MM.1S (cell line): ENCODE results near the gene EMX1.

ENCODE experiments used
- DNase-seq: peaks from one replicate; pipeline ENCODE4 v3.0.0-alpha.2; 2015
- H2AFZ ChIP-seq: fragments of 300-600 bp; sonication (generic); 2 replicates; pipeline ENCODE4 v1.6.0; 2016; ENCODE audit warnings: antibody characterized with exemption, low read length
- H3F3A ChIP-seq: fragments of 300-600 bp; sonication (generic); 2 replicates; pipeline ENCODE4 v1.6.1; 2016; ENCODE audit warnings: mild to moderate bottlenecking, antibody characterized with exemption, low read length, moderate library complexity, mixed read lengths; ENCODE audit not compliant: insufficient read depth
- H3K27ac ChIP-seq: fragments of 300-600 bp; sonication (generic); 2 replicates; pipeline ENCODE4 v1.5.1; 2016; ENCODE audit warnings: mild to moderate bottlenecking, low read length
- H3K27me3 ChIP-seq: fragments of 300-600 bp; sonication (generic); replicated peaks from 2 replicates; pipeline ENCODE4 v1.6.0; 2016; ENCODE audit warnings: low read length; ENCODE audit not compliant: insufficient read depth
- H3K36me3 ChIP-seq: fragments of 300-600 bp; sonication (generic); replicated peaks from 2 replicates; pipeline ENCODE4 v1.6.1; 2016; ENCODE audit warnings: mild to moderate bottlenecking, low read length, mixed read lengths; ENCODE audit not compliant: insufficient read depth
- H3K4me1 ChIP-seq: fragments of 300-600 bp; sonication (generic); 2 replicates; pipeline ENCODE4 v1.6.1; 2016; ENCODE audit warnings: low read length, mixed read lengths
- H3K4me2 ChIP-seq: fragments of 300-600 bp; sonication (generic); 2 replicates; pipeline ENCODE4 v1.6.0; 2016; ENCODE audit warnings: low read depth, low read length
- H3K4me3 ChIP-seq: fragments of 300-600 bp; sonication (generic); 2 replicates; pipeline ENCODE4 v1.5.1; 2016; ENCODE audit warnings: low read length, mixed read lengths
- H3K79me2 ChIP-seq: fragments of 300-600 bp; sonication (generic); 2 replicates; pipeline ENCODE4 v1.6.1; 2016; ENCODE audit warnings: mixed run types, low read length, mixed read lengths
- H3K9ac ChIP-seq: fragments of 300-600 bp; sonication (generic); 2 replicates; pipeline ENCODE4 v1.6.1; 2016; ENCODE audit warnings: low read length, mixed read lengths
- H3K9me2 ChIP-seq: fragments of 300-600 bp; sonication (generic); replicated peaks from 2 replicates; pipeline ENCODE4 v1.6.1; 2016; ENCODE audit warnings: mild to moderate bottlenecking, low read length, mixed read lengths; ENCODE audit not compliant: insufficient read depth
- H3K9me3 ChIP-seq: fragments of 300-600 bp; sonication (generic); replicated peaks from 2 replicates; pipeline ENCODE4 v1.6.1; 2016; ENCODE audit warnings: mild to moderate bottlenecking, low read length, mixed read lengths; ENCODE audit not compliant: insufficient read depth
- H4K20me1 ChIP-seq: fragments of 300-600 bp; sonication (generic); 2 replicates; pipeline ENCODE4 v1.6.1; 2016; ENCODE audit warnings: mild to moderate bottlenecking, low read length, moderate library complexity, mixed read lengths; ENCODE audit not compliant: insufficient read depth
- CTCF ChIP-seq: fragments of 300-600 bp; sonication (generic); IDR thresholded peaks from 2 replicates; pipeline ENCODE4 v1.5.1; 2016; ENCODE audit warnings: antibody characterized with exemption, low read length, mixed read lengths
- EZH2 ChIP-seq: fragments of 300-600 bp; sonication (generic); optimal IDR thresholded peaks from 2 replicates; pipeline ENCODE3; 2017; ENCODE audit warnings: low read depth, mild to moderate bottlenecking, antibody characterized with exemption, low read length, mixed read lengths
- EZH2phosphoT487 ChIP-seq: fragments of 300-600 bp; sonication (generic); IDR thresholded peaks from 2 replicates; pipeline ENCODE4 v1.6.1; 2018; ENCODE audit warnings: antibody characterized with exemption, low read length

Gene EMX1

DNA sequence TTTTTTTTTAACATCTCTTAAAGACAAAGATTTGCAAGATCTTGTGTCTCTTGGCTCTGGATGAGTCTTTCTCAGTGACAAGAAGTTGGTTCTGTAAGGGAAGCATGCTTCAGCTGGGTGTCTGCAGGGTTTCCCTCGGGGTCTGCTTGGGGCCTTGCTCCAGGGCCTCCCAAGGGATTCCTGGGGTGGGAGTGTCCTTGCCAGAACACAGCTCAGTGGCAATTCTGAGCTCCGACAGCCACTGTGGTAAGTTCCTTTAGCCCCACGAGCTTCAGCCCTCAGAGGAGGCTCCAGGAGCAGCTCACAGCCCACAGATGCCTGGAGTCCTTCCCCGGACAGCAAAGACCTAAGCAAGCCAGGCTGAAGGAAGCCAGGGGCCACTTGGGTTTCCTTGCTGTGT is 52.4 kb downstream of the EMX1 start:
- Histone ChIP-seq H3K79me2 (no peaks in the 10 kb centered on the region), H3K27ac (no peak overlapping the region), H3K9ac (no peak overlapping the region), H2AFZ (no peak overlapping the region), H3K4me2 (no peak overlapping the region), H3K4me1 (no peaks in the 10 kb centered on the region), H3K36me3 (no peaks in the 10 kb centered on the region), H4K20me1 (no peaks in the 10 kb centered on the region), H3K9me3 (no peaks in the 10 kb centered on the region), H3F3A (no peaks in the 10 kb centered on the region), H3K4me3 (no peak overlapping the region), H3K27me3 (no peaks in the 10 kb centered on the region), H3K9me2 (no peaks in the 10 kb centered on the region)
- no peak for TF ChIP-seq CTCF
- no peak for TF ChIP-seq EZH2
- no peak for TF ChIP-seq EZH2phosphoT487
- no peak for DNase-seq

DNA sequence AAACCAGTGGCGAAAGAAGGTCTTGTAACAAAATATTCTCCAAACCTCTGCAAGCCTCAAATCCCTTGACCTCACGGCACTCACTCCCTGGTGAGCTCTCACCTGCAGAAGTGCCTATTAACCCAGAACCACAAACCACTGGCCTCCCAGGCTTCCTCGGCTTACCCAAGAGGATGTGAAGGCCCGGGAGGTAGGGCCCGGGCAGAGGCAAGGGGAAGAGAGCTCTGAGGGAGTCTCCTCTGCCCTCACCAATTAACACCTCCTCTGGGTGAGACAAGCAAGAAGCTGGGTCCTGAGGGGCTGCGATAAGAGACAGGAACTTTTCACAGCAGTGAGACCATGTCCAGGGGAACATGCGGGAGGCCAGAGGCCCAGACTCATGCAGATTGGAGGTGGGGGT is 53.7 kb downstream of the EMX1 start:
- H3K9me2 ChIP-seq, result no peaks in the 10 kb centered on the region
- H2AFZ ChIP-seq, result no peak overlapping the region
- H3K4me3 ChIP-seq, result no peak overlapping the region
- H4K20me1 ChIP-seq, result no peaks in the 10 kb centered on the region
- no peak for TF ChIP-seq EZH2
- no peak for TF ChIP-seq EZH2phosphoT487
- no peak for TF ChIP-seq CTCF
- DNase-seq, result no peak
- H3K36me3 ChIP-seq, result no peaks in the 10 kb centered on the region
- H3K79me2 ChIP-seq, result no peaks in the 10 kb centered on the region
- no peak overlapping the region for H3K4me2 ChIP-seq
- H3K27me3 ChIP-seq, result no peaks in the 10 kb centered on the region
- H3K27ac ChIP-seq, result no peak overlapping the region
- no peak overlapping the region for H3K9ac ChIP-seq
- H3F3A ChIP-seq, result no peaks in the 10 kb centered on the region
- no peaks in the 10 kb centered on the region for H3K4me1 ChIP-seq
- no peaks in the 10 kb centered on the region for H3K9me3 ChIP-seq

GRCh38 chr2:72972352-72973136 is 55.2 kb downstream of the EMX1 start:
- no peaks in the 10 kb centered on the region for H4K20me1 ChIP-seq
- no peak overlapping the region for H3K27ac ChIP-seq
- H3K4me2 ChIP-seq, result no peak overlapping the region
- no peaks in the 10 kb centered on the region for H3K27me3 ChIP-seq
- no peak overlapping the region for H3K4me3 ChIP-seq
- no peaks in the 10 kb centered on the region for H3K9me3 ChIP-seq
- H3K9ac ChIP-seq, result no peak overlapping the region
- no peak for DNase-seq
- H3K9me2 ChIP-seq, result no peaks in the 10 kb centered on the region
- H3K4me1 ChIP-seq, result no peaks in the 10 kb centered on the region
- TF ChIP-seq EZH2phosphoT487 (no peak), EZH2 (no peak), CTCF (no peak)
- H3F3A ChIP-seq, result no peaks in the 10 kb centered on the region
- no peaks in the 10 kb centered on the region for H3K79me2 ChIP-seq
- no peak overlapping the region for H2AFZ ChIP-seq
- H3K36me3 ChIP-seq, result no peaks in the 10 kb centered on the region
